ENCODE measurements around the gene TCL1B.

TCL1B gene

DNA sequence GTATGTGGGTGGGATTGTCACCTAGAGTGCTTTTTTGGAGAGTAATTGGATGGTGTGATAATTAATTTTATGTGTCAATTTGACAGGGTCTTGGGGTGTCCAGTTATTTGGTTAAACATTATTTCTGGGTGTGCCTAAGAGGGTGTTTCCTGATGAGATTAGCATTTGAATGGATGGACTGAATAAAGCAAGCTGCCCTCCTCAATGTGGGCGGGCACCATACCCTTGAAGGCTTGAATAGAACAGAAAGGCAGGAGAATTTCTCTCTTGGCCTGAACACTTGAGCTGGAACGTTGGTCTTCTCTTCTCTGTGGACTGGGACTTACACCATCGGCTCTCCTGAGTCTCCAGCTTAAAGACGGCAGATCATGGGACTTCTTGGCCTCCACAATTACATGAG lies 28.8 kb upstream of the TCL1B start:
- TF ChIP-seq FOXP2 (optimal IDR thresholded peaks at IDR 0.05; ENCODE audit: borderline replicate concordance, extremely low read depth, extremely low read length, insufficient read depth) (no peak), TAF1 (IDR thresholded peaks at IDR 0.05; ENCODE audit: borderline replicate concordance, insufficient read depth, low read length) (no peak), SIN3A (IDR thresholded peaks at IDR 0.05; ENCODE audit: borderline replicate concordance, insufficient read depth, low read length) (no peak), POLR2AphosphoS5 (IDR thresholded peaks at IDR 0.05; ENCODE audit: low read depth, low read length) (no peak)
- TF ChIP-seq, protein P1, sequence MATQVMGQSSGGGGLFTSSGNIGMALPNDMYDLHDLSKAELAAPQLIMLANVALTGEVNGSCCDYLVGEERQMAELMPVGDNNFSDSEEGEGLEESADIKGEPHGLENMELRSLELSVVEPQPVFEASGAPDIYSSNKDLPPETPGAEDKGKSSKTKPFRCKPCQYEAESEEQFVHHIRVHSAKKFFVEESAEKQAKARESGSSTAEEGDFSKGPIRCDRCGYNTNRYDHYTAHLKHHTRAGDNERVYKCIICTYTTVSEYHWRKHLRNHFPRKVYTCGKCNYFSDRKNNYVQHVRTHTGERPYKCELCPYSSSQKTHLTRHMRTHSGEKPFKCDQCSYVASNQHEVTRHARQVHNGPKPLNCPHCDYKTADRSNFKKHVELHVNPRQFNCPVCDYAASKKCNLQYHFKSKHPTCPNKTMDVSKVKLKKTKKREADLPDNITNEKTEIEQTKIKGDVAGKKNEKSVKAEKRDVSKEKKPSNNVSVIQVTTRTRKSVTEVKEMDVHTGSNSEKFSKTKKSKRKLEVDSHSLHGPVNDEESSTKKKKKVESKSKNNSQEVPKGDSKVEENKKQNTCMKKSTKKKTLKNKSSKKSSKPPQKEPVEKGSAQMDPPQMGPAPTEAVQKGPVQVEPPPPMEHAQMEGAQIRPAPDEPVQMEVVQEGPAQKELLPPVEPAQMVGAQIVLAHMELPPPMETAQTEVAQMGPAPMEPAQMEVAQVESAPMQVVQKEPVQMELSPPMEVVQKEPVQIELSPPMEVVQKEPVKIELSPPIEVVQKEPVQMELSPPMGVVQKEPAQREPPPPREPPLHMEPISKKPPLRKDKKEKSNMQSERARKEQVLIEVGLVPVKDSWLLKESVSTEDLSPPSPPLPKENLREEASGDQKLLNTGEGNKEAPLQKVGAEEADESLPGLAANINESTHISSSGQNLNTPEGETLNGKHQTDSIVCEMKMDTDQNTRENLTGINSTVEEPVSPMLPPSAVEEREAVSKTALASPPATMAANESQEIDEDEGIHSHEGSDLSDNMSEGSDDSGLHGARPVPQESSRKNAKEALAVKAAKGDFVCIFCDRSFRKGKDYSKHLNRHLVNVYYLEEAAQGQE (IDR thresholded peaks at IDR 0.05; ENCODE audit: insufficient read depth in 1 of 2, low read depth in 2 of 2, low read length in 2 of 2) = no peak

- TF ChIP-seq SIN3A (IDR thresholded peaks at IDR 0.05; ENCODE audit: borderline replicate concordance, insufficient read depth, low read length) (no peak), FOXP2 (optimal IDR thresholded peaks at IDR 0.05; ENCODE audit: borderline replicate concordance, extremely low read depth, extremely low read length, insufficient read depth) (no peak), TAF1 (IDR thresholded peaks at IDR 0.05; ENCODE audit: borderline replicate concordance, insufficient read depth, low read length) (no peak), POLR2AphosphoS5 (IDR thresholded peaks at IDR 0.05; ENCODE audit: low read depth, low read length) (no peak)
- TF ChIP-seq, protein P1 (IDR thresholded peaks at IDR 0.05; ENCODE audit: insufficient read depth in 1 of 2, low read depth in 2 of 2, low read length in 2 of 2) = no peak
Measured at GRCh38 chr14:95659293-95659989, 26.8 kb upstream of the TCL1B start.

- TF ChIP-seq TAF1 (IDR thresholded peaks at IDR 0.05; ENCODE audit: borderline replicate concordance, insufficient read depth, low read length) = no peak
- TF ChIP-seq FOXP2 (optimal IDR thresholded peaks at IDR 0.05; ENCODE audit: borderline replicate concordance, extremely low read depth, extremely low read length, insufficient read depth) = no peak
- TF ChIP-seq, protein P1 (IDR thresholded peaks at IDR 0.05; ENCODE audit: insufficient read depth in 1 of 2, low read depth in 2 of 2, low read length in 2 of 2) = no peak
- no peak for TF ChIP-seq SIN3A (IDR thresholded peaks at IDR 0.05; ENCODE audit: borderline replicate concordance, insufficient read depth, low read length)
Measured at GRCh38 chr14:95659990-95660385, 26.2 kb upstream of the TCL1B start.

- TF ChIP-seq FOXP2 (optimal IDR thresholded peaks at IDR 0.05; ENCODE audit: borderline replicate concordance, extremely low read depth, extremely low read length, insufficient read depth) (no peak), SIN3A (IDR thresholded peaks at IDR 0.05; ENCODE audit: borderline replicate concordance, insufficient read depth, low read length) (no peak), POLR2AphosphoS5 (IDR thresholded peaks at IDR 0.05; ENCODE audit: low read depth, low read length) (no peak)
Measured at GRCh38 chr14:95660651-95661515, 25.3 kb upstream of the TCL1B start.

GRCh38 chr14:95662376-95663186 lies 23.6 kb upstream of the TCL1B start:
- TF ChIP-seq POLR2AphosphoS5 (IDR thresholded peaks at IDR 0.05; ENCODE audit: low read depth, low read length) = no peak
- no peak for TF ChIP-seq FOXP2 (optimal IDR thresholded peaks at IDR 0.05; ENCODE audit: borderline replicate concordance, extremely low read depth, extremely low read length, insufficient read depth)
- TF ChIP-seq SIN3A (IDR thresholded peaks at IDR 0.05; ENCODE audit: borderline replicate concordance, insufficient read depth, low read length) = no peak
- TF ChIP-seq, protein P1 (IDR thresholded peaks at IDR 0.05; ENCODE audit: insufficient read depth in 1 of 2, low read depth in 2 of 2, low read length in 2 of 2) = no peak
- TF ChIP-seq TAF1 (IDR thresholded peaks at IDR 0.05; ENCODE audit: borderline replicate concordance, insufficient read depth, low read length) = no peak
